ENCODE measurements around the gene RGPD6.
"Not testable (repeated sequence)": the region's sequence is repeated elsewhere in the genome, so short reads cannot be mapped to it uniquely, and the experiment has no call there.

DNA sequence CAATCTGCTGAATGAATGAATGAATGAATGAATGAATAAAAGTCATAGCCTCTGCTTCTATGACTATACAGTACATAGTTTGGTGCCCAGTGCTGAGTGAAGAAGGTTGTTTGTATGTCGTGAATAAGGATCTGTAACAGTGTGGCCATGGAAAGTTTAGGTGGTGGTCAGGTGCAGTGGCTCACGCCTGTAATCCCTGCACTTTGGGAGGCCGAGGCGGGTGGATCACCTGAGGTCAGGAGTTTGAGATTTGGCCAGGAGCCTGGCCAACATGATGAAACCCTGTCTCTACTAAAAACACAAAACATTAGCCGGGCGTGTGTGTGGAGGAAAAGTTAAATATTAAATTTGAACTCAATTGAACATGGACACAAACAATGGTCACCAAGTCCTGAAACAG lies 100.1 kb downstream of the RGPD6 start:
- not testable (repeated sequence) for TF ChIP-seq EZH2 (IDR thresholded peaks at IDR 0.05; ENCODE audit: insufficient read depth, low read length)
- TF ChIP-seq, protein P1, sequence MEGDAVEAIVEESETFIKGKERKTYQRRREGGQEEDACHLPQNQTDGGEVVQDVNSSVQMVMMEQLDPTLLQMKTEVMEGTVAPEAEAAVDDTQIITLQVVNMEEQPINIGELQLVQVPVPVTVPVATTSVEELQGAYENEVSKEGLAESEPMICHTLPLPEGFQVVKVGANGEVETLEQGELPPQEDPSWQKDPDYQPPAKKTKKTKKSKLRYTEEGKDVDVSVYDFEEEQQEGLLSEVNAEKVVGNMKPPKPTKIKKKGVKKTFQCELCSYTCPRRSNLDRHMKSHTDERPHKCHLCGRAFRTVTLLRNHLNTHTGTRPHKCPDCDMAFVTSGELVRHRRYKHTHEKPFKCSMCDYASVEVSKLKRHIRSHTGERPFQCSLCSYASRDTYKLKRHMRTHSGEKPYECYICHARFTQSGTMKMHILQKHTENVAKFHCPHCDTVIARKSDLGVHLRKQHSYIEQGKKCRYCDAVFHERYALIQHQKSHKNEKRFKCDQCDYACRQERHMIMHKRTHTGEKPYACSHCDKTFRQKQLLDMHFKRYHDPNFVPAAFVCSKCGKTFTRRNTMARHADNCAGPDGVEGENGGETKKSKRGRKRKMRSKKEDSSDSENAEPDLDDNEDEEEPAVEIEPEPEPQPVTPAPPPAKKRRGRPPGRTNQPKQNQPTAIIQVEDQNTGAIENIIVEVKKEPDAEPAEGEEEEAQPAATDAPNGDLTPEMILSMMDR (IDR thresholded peaks at IDR 0.05; ENCODE audit: insufficient read depth, low read depth, low read length): not testable (repeated sequence)
